GM19025 (cell line): ENCODE results near the gene LRP1B.

Experiments
- ATAC-seq: cut with Tn5 transposase; IDR thresholded peaks from one replicate; pipeline ENCODE4 v1.9.1; 2021; ENCODE audit warnings: mild to moderate bottlenecking, low read depth, moderate library complexity; ENCODE audit not compliant: unreplicated experiment

Gene LRP1B

DNA sequence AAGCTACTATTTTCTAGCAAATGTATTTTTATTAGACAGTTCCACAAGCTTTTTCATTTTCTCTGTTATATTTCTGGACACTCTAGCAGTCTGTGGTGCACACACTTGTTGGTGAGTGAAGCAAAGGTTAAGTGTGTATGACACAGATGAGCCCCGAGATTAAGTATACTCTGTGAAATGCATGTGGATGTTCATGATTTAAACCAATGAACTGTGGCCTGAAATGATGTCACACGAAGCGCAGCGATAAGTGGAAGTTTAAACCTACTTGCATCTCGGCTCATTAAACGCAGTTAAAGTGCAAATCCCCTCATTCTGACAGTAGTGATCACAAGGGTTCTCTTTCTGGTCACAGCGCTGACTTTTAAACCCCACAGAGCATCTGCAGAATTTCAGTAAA, 1861.8 kb downstream of the LRP1B start:
- no peak for ATAC-seq

DNA sequence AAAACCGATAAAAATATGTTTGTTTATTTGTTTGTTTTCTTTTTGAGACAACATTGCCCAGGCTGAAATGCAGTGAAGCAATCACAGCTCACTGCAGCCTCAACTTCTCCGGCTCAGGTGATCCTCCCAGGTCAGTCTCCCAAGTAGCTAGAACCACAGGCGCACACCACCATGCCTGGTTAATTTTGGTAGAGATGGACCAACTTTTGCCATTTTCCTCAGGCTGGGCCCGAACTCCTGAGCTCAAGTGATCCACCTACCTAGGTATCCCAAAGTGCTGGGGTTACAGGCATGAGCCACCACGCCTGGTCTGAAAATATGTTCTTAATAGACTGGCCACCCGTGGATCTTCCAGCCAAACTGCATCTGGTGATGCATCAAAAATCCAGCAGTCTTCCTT, 1867.9 kb downstream of the LRP1B start:
- ATAC-seq, result no peak

DNA sequence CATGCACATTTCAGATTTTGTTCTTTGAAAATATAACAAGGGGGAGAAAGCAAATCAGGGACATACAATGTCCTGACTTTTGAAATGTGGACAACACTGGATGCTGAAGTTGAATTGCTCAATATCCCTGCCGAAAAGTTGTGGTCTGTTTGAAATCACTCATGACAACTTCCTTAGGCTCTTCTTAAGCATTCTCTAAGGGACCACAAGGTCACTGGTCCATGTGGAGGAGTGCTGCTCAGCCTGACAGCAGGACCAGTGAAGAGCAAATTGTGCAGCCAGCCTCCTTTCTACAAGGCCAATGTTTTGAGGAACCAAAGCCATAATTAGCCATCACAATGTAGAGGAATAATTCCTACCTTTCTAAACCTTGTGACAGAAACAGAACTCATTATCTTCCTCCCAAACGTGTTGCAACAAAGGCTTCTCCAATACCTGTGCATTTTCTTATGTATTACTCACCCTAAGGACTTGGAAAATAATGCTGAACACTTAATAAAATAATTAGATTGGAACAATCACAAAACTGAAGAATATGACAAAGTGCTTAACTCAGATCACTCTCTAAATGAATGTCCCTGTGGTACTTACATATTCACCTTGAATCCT, 1873.0 kb downstream of the LRP1B start:
- ATAC-seq, result no peak

DNA sequence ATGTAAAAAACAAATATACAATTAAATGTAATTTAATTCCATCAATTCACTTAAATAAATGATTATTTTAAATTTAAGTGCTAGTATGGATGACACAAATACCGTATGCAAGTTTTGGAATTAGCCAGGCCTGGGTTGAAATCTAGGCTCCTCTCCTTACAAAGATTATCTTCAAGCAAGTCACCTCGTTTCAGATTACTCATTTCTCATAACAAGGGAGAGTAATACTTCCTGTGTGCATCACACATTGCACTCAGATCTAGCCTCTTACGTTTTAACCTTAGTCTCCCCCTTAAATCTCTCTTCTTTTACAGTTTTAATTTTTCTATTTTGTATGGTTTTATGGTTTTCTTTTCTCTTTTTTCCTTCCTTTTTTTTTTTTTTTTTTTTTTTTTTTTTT, 1874.7 kb downstream of the LRP1B start:
- ATAC-seq, result no peak

DNA sequence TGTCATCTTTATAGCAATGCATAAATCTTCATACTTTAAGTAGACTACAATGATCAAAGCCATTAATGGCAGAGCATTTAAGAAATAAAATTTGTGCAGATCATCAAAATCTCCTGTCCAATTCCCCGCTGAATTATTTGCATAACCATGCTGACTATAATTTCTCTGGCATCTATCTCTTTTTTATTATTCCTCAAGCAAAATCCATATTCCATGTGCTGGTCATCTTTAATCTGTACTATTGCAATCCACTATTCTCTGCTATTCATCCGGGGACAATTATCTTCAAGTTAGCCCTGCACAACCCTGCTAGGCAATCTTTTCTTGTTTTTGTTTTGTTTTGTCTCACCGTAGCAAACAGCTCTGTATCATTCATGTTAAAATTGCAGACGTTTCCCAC, 1881.0 kb downstream of the LRP1B start:
- ATAC-seq, result no peak

DNA sequence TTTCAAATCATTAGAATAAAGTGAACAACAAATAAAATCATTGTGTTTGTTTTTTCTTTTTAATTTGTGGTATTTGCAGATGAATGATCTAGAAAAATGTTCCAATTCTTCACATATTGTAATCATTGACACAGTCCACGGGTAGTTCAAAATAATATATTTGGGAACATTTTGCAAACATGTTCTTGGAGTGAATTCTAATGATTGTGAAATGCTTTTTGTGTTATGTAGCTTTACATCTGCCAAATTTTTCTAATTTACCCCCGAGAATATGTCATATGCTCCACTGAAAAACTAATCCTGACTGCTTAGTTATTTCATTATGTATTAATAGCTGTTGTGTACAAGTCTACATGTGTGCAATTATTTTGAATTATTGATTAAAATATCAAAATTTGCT, 1882.2 kb downstream of the LRP1B start:
- no peak for ATAC-seq

DNA sequence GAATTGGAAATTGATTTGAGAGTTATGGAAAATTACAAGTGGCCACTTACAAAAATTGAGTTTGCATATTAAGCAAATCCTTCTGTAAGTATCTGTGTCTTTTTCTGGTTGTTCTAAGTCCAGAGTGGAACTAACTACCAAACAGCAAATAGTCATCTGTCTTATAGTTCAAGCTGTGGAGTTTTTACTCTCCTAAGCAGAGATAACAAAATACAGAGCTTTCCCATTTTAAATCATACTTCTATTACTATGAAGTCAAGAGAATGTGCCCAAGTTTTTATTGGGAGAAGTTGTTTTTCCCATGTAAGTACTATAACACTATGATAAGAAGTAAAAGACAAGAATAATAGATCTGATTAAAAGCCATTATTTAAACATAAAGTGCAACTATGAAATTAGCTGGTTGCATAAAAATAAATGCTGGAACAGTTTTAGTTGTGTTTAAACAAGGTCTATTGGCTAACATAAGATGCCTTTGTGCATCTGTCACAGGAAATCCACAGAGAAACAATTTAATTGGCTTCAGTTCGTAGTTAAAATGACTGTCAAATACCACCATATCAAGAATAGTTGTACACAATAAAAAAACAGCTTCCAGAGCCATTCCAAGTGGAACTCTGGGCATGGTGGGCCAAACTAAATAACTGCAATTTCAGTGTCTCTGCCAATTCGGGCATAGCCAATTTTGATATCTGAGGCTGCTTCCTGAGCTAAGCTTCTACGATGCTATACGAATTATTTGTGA, 1883.2 kb downstream of the LRP1B start:
- ATAC-seq, result no peak

DNA sequence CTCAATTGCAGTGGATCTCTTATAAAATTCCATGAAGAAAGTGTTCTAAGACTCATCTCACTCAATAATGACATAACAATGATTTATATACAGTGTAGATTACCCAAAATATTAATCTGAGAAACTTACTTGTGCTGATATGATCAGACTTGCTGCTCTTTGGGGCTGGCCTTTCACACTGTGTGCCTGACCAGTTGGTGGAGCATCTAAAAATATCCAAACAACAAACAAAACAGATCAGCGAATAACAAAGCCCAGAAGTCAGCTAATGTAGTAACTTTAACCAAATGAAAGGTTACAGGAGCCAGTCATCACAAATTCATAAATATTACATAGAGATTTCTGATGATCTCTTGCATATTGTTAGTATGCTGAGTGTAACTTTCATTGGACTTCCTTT, 1883.9 kb downstream of the LRP1B start:
- no peak for ATAC-seq

- no peak for ATAC-seq
Observed at GRCh38 chr2:140246058-140246457, 1884.8 kb downstream of the LRP1B start.

- ATAC-seq, result no peak
Observed at GRCh38 chr2:140242889-140243288, 1887.9 kb downstream of the LRP1B start.

DNA sequence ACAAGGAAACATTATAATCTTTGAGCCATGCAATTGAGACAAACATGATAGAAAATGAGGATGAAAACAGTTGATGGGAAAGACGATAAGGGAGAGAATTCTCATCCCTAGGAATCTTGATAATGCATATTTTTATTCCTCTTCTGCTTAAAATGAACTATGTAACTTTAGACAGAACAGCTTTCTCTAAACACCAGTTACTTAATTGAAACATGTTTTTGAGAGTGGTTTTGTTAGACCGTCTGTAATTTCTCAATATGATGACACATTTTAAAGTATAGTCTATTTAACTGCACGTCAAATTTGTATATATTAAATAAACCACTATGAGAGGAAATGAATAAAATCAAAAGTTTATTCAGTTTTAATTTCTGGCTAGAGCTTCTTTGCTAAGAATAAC, 1896.7 kb downstream of the LRP1B start:
- ATAC-seq, result no peak

GRCh38 chr2:140210963-140211362, 1919.9 kb downstream of the LRP1B start:
- no peak for ATAC-seq

DNA sequence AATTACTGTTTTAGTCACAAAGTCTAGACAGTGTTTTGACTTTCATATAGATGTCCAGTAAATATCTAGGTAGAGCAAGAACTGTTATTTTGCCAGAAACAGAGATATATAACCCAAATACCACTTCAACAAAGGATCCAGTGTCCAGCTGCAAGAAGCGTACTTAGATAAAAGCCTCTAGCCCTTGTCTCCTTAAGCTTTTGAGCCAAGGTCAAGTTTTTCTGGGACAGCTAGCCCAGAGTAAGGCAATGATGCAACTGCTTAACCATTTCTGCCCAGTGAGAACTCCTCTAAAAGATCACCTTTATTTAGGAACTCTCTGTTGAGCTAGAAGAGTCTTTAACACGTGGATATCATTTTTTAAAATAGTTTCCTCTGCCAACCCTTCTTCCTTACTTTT, 1925.7 kb downstream of the LRP1B start:
- ATAC-seq, result no peak

DNA sequence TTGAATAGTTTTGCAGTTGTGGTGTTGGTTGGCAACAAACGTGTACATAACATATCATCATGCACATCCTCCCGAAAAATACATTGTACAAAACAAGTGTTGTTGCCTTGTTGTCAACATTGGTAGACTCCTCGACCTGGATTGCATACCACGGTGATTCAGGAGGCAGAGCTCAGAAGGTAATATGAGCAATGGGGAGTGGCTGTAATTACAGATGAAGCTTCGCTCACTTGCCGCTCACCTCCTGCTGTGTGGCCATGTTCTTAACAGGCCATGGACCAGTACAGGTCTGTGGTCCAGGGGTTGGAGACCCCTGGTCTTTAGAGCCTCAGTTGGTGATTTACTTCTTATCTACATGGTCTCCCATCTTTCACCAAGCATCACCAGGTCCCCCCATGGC, 1927.5 kb downstream of the LRP1B start:
- ATAC-seq, result no peak

DNA sequence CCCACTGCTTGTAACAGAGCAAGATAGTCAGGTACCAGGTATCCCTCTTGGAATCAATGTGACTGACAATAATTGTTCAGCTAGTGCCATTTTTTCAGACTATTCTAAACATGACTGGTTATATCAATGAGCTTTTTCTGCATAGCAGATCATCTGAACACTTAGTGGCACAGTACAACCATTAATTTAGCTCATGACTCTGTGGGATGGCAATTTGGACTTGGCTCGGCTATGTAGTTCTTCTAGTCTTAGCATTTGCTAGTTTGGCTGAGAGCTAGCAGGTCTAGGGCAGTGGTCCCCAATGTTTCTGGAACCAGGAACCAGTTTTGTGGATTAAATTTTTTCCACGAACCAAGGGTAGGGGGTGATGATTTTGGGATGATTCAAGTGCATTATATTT, 1929.2 kb downstream of the LRP1B start:
- ATAC-seq, result no peak

- ATAC-seq, result no peak
Observed at GRCh38 chr2:140200764-140201163, 1930.1 kb downstream of the LRP1B start.

- ATAC-seq, result no peak
Observed at GRCh38 chr2:140200307-140200706, 1930.5 kb downstream of the LRP1B start.

DNA sequence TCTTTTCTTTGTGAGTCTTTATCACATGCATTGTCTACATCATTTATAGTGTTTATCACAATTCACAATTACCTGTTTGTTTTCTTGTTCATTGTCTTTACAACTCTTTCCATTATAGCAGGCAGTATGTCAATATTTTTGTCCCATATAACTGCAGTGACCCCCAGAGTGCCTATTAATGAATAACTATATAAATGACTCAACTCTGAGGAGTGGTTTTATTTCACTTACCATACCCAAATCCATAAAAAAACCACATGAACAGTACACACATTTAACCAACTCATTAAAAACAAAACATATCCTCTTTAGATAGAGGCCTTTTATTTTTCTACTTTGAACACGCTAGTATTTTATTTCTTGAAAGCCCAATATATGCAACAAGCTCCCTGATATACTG, 1931.5 kb downstream of the LRP1B start:
- no peak for ATAC-seq

GRCh38 chr2:140187086-140187485, 1943.7 kb downstream of the LRP1B start:
- ATAC-seq, result no peak

GRCh38 chr2:140186313-140186712, 1944.5 kb downstream of the LRP1B start:
- no peak for ATAC-seq

GRCh38 chr2:140185076-140185475, 1945.7 kb downstream of the LRP1B start:
- no peak for ATAC-seq

DNA sequence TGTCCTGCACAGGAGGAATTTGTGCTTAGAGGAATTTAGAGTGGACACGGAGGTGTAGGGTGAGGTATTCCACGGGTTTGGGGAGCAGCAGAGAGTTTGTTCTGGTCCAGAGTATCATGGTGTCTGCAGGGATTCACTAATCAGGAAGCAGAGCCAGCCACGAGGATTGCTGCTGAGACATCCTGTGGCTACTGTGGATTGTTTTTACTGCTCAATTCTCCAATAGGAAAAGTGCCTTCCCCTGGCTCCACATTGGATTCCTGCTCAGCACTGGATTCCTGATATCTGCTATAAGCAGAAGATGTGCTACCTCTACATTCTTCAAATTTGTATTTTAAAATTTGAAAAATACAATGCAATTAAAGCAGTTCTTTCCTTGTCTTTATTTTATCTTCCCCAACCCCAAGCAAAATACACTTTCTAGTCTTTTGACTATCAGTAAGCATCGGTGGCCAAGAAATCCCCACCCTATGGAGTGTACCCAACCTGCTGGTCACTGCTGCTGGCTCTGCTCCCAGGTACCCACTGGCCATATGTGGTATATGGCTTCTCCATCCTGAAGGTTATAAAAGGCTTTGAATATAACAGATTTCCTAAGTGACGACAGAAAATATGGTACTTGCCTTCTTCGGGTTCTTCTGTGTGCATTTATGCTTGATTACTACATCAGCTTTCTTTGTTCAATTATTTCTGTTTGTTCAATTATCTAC, 1947.6 kb downstream of the LRP1B start:
- no peak for ATAC-seq
